GM03348 (cell line): ENCODE results near the gene DDIT4L.
"Not testable (repeated sequence)": the region's sequence is repeated elsewhere in the genome, so short reads cannot be mapped to it uniquely, and the experiment has no call there.

Experiments
- DNase-seq: peaks from one replicate; pipeline ENCODE4 v3.0.0; 2012; ENCODE audit warnings: low spot score

Gene DDIT4L

GRCh38 chr4:100166297-100167039 is 23.8 kb downstream of the DDIT4L start:
- DNase-seq: no peak

GRCh38 chr4:100165809-100166208 is 24.5 kb downstream of the DDIT4L start:
- DNase-seq: no peak

- DNase-seq: no peak
Observed at GRCh38 chr4:100164808-100165760, 25.2 kb downstream of the DDIT4L start.

- no peak for DNase-seq
Observed at GRCh38 chr4:100162027-100162685, 28.1 kb downstream of the DDIT4L start.

- DNase-seq: no peak
Observed at GRCh38 chr4:100149190-100149589, 41.1 kb downstream of the DDIT4L start.

GRCh38 chr4:100147684-100148083 is 42.6 kb downstream of the DDIT4L start:
- no peak for DNase-seq

- DNase-seq: no peak
Observed at GRCh38 chr4:100147198-100147597, 43.1 kb downstream of the DDIT4L start.

- DNase-seq: peak; percentile 1
Observed at GRCh38 chr4:100146756-100147155, 43.5 kb downstream of the DDIT4L start.

GRCh38 chr4:100137320-100137719 is 52.9 kb downstream of the DDIT4L start:
- DNase-seq: not testable (repeated sequence)
